Measurements from ENCODE around the gene AACS.

GRCh38 chr12:125057708-125058107 is 7.5 kb upstream of the AACS start:
- TF ChIP-seq EZH2 (IDR thresholded peaks at IDR 0.05; ENCODE audit: borderline replicate concordance, insufficient read depth, low read depth, low read length, poor library complexity, severe bottlenecking) (no peak), CTCF (IDR thresholded peaks at IDR 0.05) (no peak)
